ENCODE data around the gene TTC7B.

DNA sequence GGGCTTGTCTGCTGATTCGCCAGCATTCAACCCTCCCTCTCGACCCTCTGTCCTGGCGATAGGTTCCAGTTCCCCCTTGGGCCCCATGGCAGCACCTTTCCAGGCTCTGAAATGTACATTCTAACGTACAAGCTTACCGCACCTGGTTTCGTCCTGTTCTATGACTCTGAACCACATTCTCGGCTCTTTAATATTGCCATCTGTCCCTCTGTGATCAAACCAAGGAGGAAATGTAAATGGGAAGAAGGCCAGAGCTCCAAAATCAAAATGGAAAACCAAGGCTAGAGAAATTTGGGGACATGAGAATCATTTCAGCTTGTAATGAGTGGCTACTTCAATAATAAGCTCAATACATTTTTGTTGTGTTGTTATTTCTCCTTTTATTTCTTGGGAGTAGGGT lies 117.2 kb downstream of the TTC7B start:
- TF ChIP-seq, protein P1, sequence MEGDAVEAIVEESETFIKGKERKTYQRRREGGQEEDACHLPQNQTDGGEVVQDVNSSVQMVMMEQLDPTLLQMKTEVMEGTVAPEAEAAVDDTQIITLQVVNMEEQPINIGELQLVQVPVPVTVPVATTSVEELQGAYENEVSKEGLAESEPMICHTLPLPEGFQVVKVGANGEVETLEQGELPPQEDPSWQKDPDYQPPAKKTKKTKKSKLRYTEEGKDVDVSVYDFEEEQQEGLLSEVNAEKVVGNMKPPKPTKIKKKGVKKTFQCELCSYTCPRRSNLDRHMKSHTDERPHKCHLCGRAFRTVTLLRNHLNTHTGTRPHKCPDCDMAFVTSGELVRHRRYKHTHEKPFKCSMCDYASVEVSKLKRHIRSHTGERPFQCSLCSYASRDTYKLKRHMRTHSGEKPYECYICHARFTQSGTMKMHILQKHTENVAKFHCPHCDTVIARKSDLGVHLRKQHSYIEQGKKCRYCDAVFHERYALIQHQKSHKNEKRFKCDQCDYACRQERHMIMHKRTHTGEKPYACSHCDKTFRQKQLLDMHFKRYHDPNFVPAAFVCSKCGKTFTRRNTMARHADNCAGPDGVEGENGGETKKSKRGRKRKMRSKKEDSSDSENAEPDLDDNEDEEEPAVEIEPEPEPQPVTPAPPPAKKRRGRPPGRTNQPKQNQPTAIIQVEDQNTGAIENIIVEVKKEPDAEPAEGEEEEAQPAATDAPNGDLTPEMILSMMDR (IDR thresholded peaks at IDR 0.05 in 2 of 3, conservative IDR thresholded peaks at IDR 0.05 in 1 of 3; ENCODE audit: control insufficient read depth in 2 of 3, extremely low read depth in 1 of 3, insufficient read depth in 1 of 3, low read depth in 3 of 3, low read length in 3 of 3) = no peak
- TF ChIP-seq FOXM1 (IDR thresholded peaks at IDR 0.05; ENCODE audit: low read depth, low read length) (no peak), ESRRA (IDR thresholded peaks at IDR 0.05; ENCODE audit: low read length) (no peak), POLR2A (IDR thresholded peaks at IDR 0.05; ENCODE audit: low read depth, low read length) (no peak)
- TF ChIP-seq, protein P2, sequence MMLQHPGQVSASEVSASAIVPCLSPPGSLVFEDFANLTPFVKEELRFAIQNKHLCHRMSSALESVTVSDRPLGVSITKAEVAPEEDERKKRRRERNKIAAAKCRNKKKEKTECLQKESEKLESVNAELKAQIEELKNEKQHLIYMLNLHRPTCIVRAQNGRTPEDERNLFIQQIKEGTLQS (IDR thresholded peaks at IDR 0.05; ENCODE audit: borderline replicate concordance, extremely low read depth, low read depth, low read length) = no peak
